Measurements from ENCODE around the gene GALNT10.

GALNT10 gene

DNA sequence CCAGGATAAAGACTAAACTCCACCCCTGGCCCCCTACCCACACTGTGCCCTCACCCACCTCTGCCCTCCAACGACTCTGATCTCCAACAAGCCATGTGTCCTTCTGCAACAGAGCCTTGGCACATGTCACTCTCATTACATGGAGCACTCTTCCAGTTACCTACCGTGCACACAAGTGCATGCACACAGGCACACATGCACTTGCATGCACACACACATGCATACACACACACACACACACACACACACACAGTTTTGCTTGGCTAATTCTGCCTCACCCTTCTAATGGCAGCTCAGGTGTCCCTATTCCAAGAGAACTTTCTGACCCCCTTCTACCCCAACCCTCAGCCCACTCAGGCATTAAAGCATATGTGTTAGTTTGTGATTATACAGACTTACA, 19.6 kb downstream of the GALNT10 start:
- Histone ChIP-seq H3K9ac (ENCODE audit: low read length) (no peak overlapping the region), H2BK5ac (ENCODE audit: low read length) (no peak overlapping the region), H2BK120ac (ENCODE audit: low read depth, low read length) (no peak overlapping the region), H3K27ac (ENCODE audit: low read depth, low read length) (no peak overlapping the region), H3K4ac (ENCODE audit: low read depth, low read length) (no peak overlapping the region), H3K4me1 (ENCODE audit: control insufficient read depth, low read depth, low read length) (no peaks in the 10 kb centered on the region), H3K4me2 (ENCODE audit: low read length) (no peak overlapping the region), H3K79me1 (ENCODE audit: low read length) (peaks cover 5% of the 10 kb centered on the region), H3K23ac (ENCODE audit: low read length) (peak overlapping the region; percentile 51), H3K27me3 (ENCODE audit: insufficient read depth, low read length, poor library complexity) (no peaks in the 10 kb centered on the region), H4K5ac (ENCODE audit: low read length) (no peak overlapping the region), H4K8ac (ENCODE audit: low read depth, low read length) (no peak overlapping the region), H3K56ac (ENCODE audit: low read length) (no peak overlapping the region), H2BK15ac (replicated peaks; ENCODE audit: low read depth) (no peak overlapping the region), H3K4me3 (ENCODE audit: low read length) (no peak overlapping the region), H3K36me3 (ENCODE audit: control insufficient read depth, insufficient read depth, low read length) (no peaks in the 10 kb centered on the region), H2AK5ac (ENCODE audit: low read length) (no peak overlapping the region), H3K79me2 (ENCODE audit: control insufficient read depth, insufficient read depth, low read length) (no peaks in the 10 kb centered on the region), H3K18ac (ENCODE audit: low read length) (no peak overlapping the region)
- no peak for DNase-seq
- no CpG with 5 or more reads among the region's 2 CpGs for WGBS (ENCODE audit: extremely low coverage, insufficient coverage, low lambda C conversion rate)

- WGBS (ENCODE audit: extremely low coverage, insufficient coverage, low lambda C conversion rate) = no CpG with 5 or more reads among the region's 7 CpGs
- H3K27me3 ChIP-seq (ENCODE audit: insufficient read depth, low read length, poor library complexity) = no peaks in the 10 kb centered on the region
- H3K56ac ChIP-seq (ENCODE audit: low read length) = no peak overlapping the region
- no peaks in the 10 kb centered on the region for H3K79me2 ChIP-seq (ENCODE audit: control insufficient read depth, insufficient read depth, low read length)
- no peak overlapping the region for H2BK5ac ChIP-seq (ENCODE audit: low read length)
- H4K8ac ChIP-seq (ENCODE audit: low read depth, low read length) = no peak overlapping the region
- H3K4me1 ChIP-seq (ENCODE audit: control insufficient read depth, low read depth, low read length) = no peaks in the 10 kb centered on the region
- H3K18ac ChIP-seq (ENCODE audit: low read length) = no peak overlapping the region
- H4K5ac ChIP-seq (ENCODE audit: low read length) = no peak overlapping the region
- H3K23ac ChIP-seq (ENCODE audit: low read length) = no peak overlapping the region
- H3K27ac ChIP-seq (ENCODE audit: low read depth, low read length) = no peak overlapping the region
- no peak for DNase-seq
- no peak overlapping the region for H2AK5ac ChIP-seq (ENCODE audit: low read length)
- H3K79me1 ChIP-seq (ENCODE audit: low read length) = peaks cover 4% of the 10 kb centered on the region
- H3K36me3 ChIP-seq (ENCODE audit: control insufficient read depth, insufficient read depth, low read length) = no peaks in the 10 kb centered on the region
- no peak overlapping the region for H3K4ac ChIP-seq (ENCODE audit: low read depth, low read length)
- H2BK15ac ChIP-seq (replicated peaks; ENCODE audit: low read depth) = no peak overlapping the region
- no peak overlapping the region for H3K9ac ChIP-seq (ENCODE audit: low read length)
- H2BK120ac ChIP-seq (ENCODE audit: low read depth, low read length) = no peak overlapping the region
- H3K4me3 ChIP-seq (ENCODE audit: low read length) = no peak overlapping the region
- H3K4me2 ChIP-seq (ENCODE audit: low read length) = no peak overlapping the region
These were observed 21.3 kb downstream of the GALNT10 start for GRCh38 chr5:154211641-154212390.

DNA sequence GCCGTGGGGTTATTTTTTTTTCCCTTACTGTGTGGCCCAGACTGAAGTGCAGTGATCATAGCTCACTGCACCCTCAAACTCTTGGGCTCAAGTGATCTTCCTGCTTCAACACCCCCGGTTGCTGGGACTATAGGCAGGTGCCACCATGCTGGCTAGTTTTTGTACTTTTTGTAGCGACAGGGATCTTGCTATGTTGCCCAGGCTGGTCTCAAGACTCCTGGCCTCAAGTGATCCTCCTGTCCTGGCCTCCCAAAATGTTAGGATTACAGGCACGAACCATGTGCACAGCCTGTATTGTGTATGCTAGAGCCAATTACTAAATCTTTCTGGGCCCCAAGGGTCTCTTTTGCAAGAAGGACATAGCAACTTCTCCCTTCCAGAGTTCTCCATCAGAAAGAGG, 23.1 kb downstream of the GALNT10 start:
- no peaks in the 10 kb centered on the region for H3K36me3 ChIP-seq (ENCODE audit: control insufficient read depth, insufficient read depth, low read length)
- no peak overlapping the region for H3K9ac ChIP-seq (ENCODE audit: low read length)
- no peak overlapping the region for H2BK5ac ChIP-seq (ENCODE audit: low read length)
- no peak overlapping the region for H2AK5ac ChIP-seq (ENCODE audit: low read length)
- H3K18ac ChIP-seq (ENCODE audit: low read length) = no peak overlapping the region
- no peak overlapping the region for H3K4ac ChIP-seq (ENCODE audit: low read depth, low read length)
- peaks cover 2% of the 10 kb centered on the region for H3K4me1 ChIP-seq (ENCODE audit: control insufficient read depth, low read depth, low read length)
- DNase-seq = no peak
- no peak overlapping the region for H3K4me2 ChIP-seq (ENCODE audit: low read length)
- H3K27ac ChIP-seq (ENCODE audit: low read depth, low read length) = no peak overlapping the region
- H4K8ac ChIP-seq (ENCODE audit: low read depth, low read length) = no peak overlapping the region
- H2BK120ac ChIP-seq (ENCODE audit: low read depth, low read length) = no peak overlapping the region
- no peak overlapping the region for H3K23ac ChIP-seq (ENCODE audit: low read length)
- H3K4me3 ChIP-seq (ENCODE audit: low read length) = no peak overlapping the region
- no peak overlapping the region for H3K56ac ChIP-seq (ENCODE audit: low read length)
- H3K27me3 ChIP-seq (ENCODE audit: insufficient read depth, low read length, poor library complexity) = no peaks in the 10 kb centered on the region
- no peak overlapping the region for H2BK15ac ChIP-seq (replicated peaks; ENCODE audit: low read depth)
- no peaks in the 10 kb centered on the region for H3K79me2 ChIP-seq (ENCODE audit: control insufficient read depth, insufficient read depth, low read length)
- H4K5ac ChIP-seq (ENCODE audit: low read length) = no peak overlapping the region
- peaks cover 4% of the 10 kb centered on the region for H3K79me1 ChIP-seq (ENCODE audit: low read length)
- no CpG with 5 or more reads among the region's 4 CpGs for WGBS (ENCODE audit: extremely low coverage, insufficient coverage, low lambda C conversion rate)

GRCh38 chr5:154214371-154215106, 24.0 kb downstream of the GALNT10 start:
- no peaks in the 10 kb centered on the region for H3K36me3 ChIP-seq (ENCODE audit: control insufficient read depth, insufficient read depth, low read length)
- H2BK120ac ChIP-seq (ENCODE audit: low read depth, low read length) = no peak overlapping the region
- H2AK5ac ChIP-seq (ENCODE audit: low read length) = no peak overlapping the region
- H3K4ac ChIP-seq (ENCODE audit: low read depth, low read length) = no peak overlapping the region
- peaks cover 2% of the 10 kb centered on the region for H3K4me1 ChIP-seq (ENCODE audit: control insufficient read depth, low read depth, low read length)
- no peak overlapping the region for H3K4me2 ChIP-seq (ENCODE audit: low read length)
- H4K8ac ChIP-seq (ENCODE audit: low read depth, low read length) = no peak overlapping the region
- no peak overlapping the region for H2BK15ac ChIP-seq (replicated peaks; ENCODE audit: low read depth)
- no peak overlapping the region for H3K9ac ChIP-seq (ENCODE audit: low read length)
- no peak for DNase-seq
- H3K18ac ChIP-seq (ENCODE audit: low read length) = no peak overlapping the region
- no peak overlapping the region for H3K56ac ChIP-seq (ENCODE audit: low read length)
- H4K5ac ChIP-seq (ENCODE audit: low read length) = no peak overlapping the region
- H3K79me2 ChIP-seq (ENCODE audit: control insufficient read depth, insufficient read depth, low read length) = no peaks in the 10 kb centered on the region
- no peak overlapping the region for H3K4me3 ChIP-seq (ENCODE audit: low read length)
- WGBS (ENCODE audit: extremely low coverage, insufficient coverage, low lambda C conversion rate) = no CpG with 5 or more reads among the region's 5 CpGs
- no peak overlapping the region for H2BK5ac ChIP-seq (ENCODE audit: low read length)
- no peak overlapping the region for H3K27ac ChIP-seq (ENCODE audit: low read depth, low read length)
- H3K79me1 ChIP-seq (ENCODE audit: low read length) = peaks cover 4% of the 10 kb centered on the region
- no peaks in the 10 kb centered on the region for H3K27me3 ChIP-seq (ENCODE audit: insufficient read depth, low read length, poor library complexity)
- H3K23ac ChIP-seq (ENCODE audit: low read length) = no peak overlapping the region

DNA sequence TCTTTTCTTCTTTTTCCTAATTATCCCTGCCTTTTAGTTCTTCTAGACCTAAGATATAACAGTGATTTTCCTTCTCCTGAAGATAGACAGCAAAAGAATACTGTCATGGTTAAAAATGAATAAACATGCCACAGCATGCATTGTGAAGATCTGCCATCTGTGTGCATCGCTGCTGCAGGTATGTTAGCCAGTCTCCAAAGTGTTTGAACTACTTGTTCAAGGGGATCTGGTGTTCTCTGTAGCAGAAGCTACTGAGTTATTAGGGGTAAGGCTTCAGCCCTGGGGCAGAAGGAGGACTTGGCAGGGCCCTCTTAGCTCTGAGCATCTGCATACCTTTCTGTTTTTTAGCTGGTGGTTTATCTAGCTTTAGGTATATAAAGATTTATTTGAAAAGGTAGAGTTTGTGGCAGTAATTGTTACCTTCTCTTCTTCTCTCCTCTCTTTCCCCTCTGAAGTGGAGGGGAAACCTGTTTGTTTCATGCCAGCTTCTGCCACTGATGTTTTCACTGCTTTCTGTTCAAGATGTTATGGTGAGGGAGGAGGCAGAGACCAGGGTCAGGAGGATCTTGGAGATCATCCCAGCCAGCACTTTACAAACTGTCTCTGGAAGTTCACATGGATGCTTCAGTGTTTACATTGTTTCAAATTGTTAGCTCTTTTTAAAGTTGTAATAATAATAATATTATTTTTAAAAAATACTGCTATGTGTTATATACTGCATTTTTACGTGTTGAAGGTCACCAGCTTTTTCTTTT, 25.2 kb downstream of the GALNT10 start:
- H2BK120ac ChIP-seq (ENCODE audit: low read depth, low read length) = no peak overlapping the region
- H3K23ac ChIP-seq (ENCODE audit: low read length) = no peak overlapping the region
- H4K8ac ChIP-seq (ENCODE audit: low read depth, low read length) = no peak overlapping the region
- no peaks in the 10 kb centered on the region for H3K27me3 ChIP-seq (ENCODE audit: insufficient read depth, low read length, poor library complexity)
- no peaks in the 10 kb centered on the region for H3K79me2 ChIP-seq (ENCODE audit: control insufficient read depth, insufficient read depth, low read length)
- H4K5ac ChIP-seq (ENCODE audit: low read length) = no peak overlapping the region
- no peak overlapping the region for H2BK15ac ChIP-seq (replicated peaks; ENCODE audit: low read depth)
- no peak overlapping the region for H3K27ac ChIP-seq (ENCODE audit: low read depth, low read length)
- WGBS (ENCODE audit: extremely low coverage, insufficient coverage, low lambda C conversion rate) = no CpG with 5 or more reads among the region's 2 CpGs
- H3K4me1 ChIP-seq (ENCODE audit: control insufficient read depth, low read depth, low read length) = peaks cover 2% of the 10 kb centered on the region
- no peak overlapping the region for H2BK5ac ChIP-seq (ENCODE audit: low read length)
- no peak overlapping the region for H2AK5ac ChIP-seq (ENCODE audit: low read length)
- H3K9ac ChIP-seq (ENCODE audit: low read length) = no peak overlapping the region
- no peak overlapping the region for H3K56ac ChIP-seq (ENCODE audit: low read length)
- H3K18ac ChIP-seq (ENCODE audit: low read length) = no peak overlapping the region
- no peaks in the 10 kb centered on the region for H3K36me3 ChIP-seq (ENCODE audit: control insufficient read depth, insufficient read depth, low read length)
- DNase-seq = no peak
- H3K4me3 ChIP-seq (ENCODE audit: low read length) = no peak overlapping the region
- H3K79me1 ChIP-seq (ENCODE audit: low read length) = peaks cover 4% of the 10 kb centered on the region
- no peak overlapping the region for H3K4ac ChIP-seq (ENCODE audit: low read depth, low read length)
- no peak overlapping the region for H3K4me2 ChIP-seq (ENCODE audit: low read length)

Data from mesendoderm (in vitro differentiated cells).